SK-N-SH (cell line): ENCODE measurements around the gene PLXNA4.

Source experiments
- CHD2 ChIP-seq: fragments of 150-350 bp; IDR thresholded peaks from 2 replicates; pipeline ENCODE4 v1.6.1; 2018; ENCODE audit warnings: low read length; ENCODE audit not compliant: partially characterized antibody
- CTCF ChIP-seq: fragments of 200-600 bp; sonication (generic); IDR thresholded peaks from 2 replicates; pipeline ENCODE4 v1.6.1; 2017; ENCODE audit warnings: antibody characterized with exemption, mild to moderate bottlenecking, moderate library complexity
- EP300 ChIP-seq, 2 experiments: IDR thresholded peaks; 2 replicates each; pipeline versions ENCODE4 v1.4.0 to v1.6.1; 2012; ENCODE audit warnings: borderline replicate concordance in 1 of 2, low read depth in 1 of 2, low read length in 1 of 2
- EZH2phosphoT487 ChIP-seq: fragments of 200-600 bp; sonication (generic); IDR thresholded peaks from 2 replicates; pipeline ENCODE4 v1.6.1; 2017; ENCODE audit warnings: low read depth, mixed run types, mild to moderate bottlenecking, antibody characterized with exemption, moderate library complexity, borderline replicate concordance
- IRF3 ChIP-seq: fragments of 150-350 bp; IDR thresholded peaks from 2 replicates; pipeline ENCODE4 v1.6.1; 2016; ENCODE audit warnings: mild to moderate bottlenecking, low read depth, low read length
- NRF1 ChIP-seq: IDR thresholded peaks from 2 replicates; pipeline ENCODE4 v1.6.1; 2012; ENCODE audit warnings: low read depth, mild to moderate bottlenecking, low read length
- RFX5 ChIP-seq: IDR thresholded peaks from 2 replicates; pipeline ENCODE4 v1.6.1; 2012; ENCODE audit warnings: mild to moderate bottlenecking, improper control_type of control experiment, low read length
- TCF12 ChIP-seq: IDR thresholded peaks from 2 replicates; pipeline ENCODE4 v1.4.0; 2012

- TF ChIP-seq EZH2phosphoT487 (no peak), RFX5 (no peak), IRF3 (no peak), EP300 (IDR thresholded peaks at IDR 0.05; ENCODE audit: borderline replicate concordance in 1 of 2, low read depth in 1 of 2, low read length in 1 of 2) (no peak), CTCF (no peak), TCF12 (no peak), NRF1 (no peak), CHD2 (no peak)
Observed at GRCh38 chr7:132441935-132442334, 134.3 kb downstream of the PLXNA4 start.
